Loucy (cell line): ENCODE results near the gene TMBIM4.

Source experiments
- H2AFZ ChIP-seq: fragments of 200-600 bp; sonication (generic); 2 replicates; pipeline ENCODE4 v1.6.0; 2016; ENCODE audit warnings: antibody characterized with exemption, mild to moderate bottlenecking, low read length, moderate library complexity
- H3F3A ChIP-seq: fragments of 200-600 bp; 2 replicates; pipeline ENCODE4 v1.6.0; 2016; ENCODE audit warnings: antibody characterized with exemption, low read depth, mild to moderate bottlenecking
- H3K27me3 ChIP-seq: fragments of 200-600 bp; sonication (generic); 2 replicates; pipeline ENCODE4 v1.6.1; 2014; ENCODE audit warnings: low read length, mild to moderate bottlenecking; ENCODE audit not compliant: insufficient read depth, poor library complexity, severe bottlenecking
- H3K36me3 ChIP-seq: fragments of 200-600 bp; sonication (generic); 2 replicates; pipeline ENCODE4 v1.6.1; 2016; ENCODE audit warnings: low read length; ENCODE audit not compliant: insufficient read depth
- H3K4me1 ChIP-seq: fragments of 200-600 bp; sonication (generic); 2 replicates; pipeline ENCODE4 v1.5.1; 2014; ENCODE audit warnings: low read length, mild to moderate bottlenecking; ENCODE audit not compliant: insufficient read depth, poor library complexity, severe bottlenecking
- H3K4me2 ChIP-seq: fragments of 200-600 bp; sonication (generic); 2 replicates; pipeline ENCODE4 v1.6.0; 2014; ENCODE audit warnings: antibody characterized with exemption, low read length, low read depth, mild to moderate bottlenecking; ENCODE audit not compliant: poor library complexity, severe bottlenecking
- H3K4me3 ChIP-seq: fragments of 200-600 bp; sonication (generic); 2 replicates; pipeline ENCODE4 v1.5.1; 2014; ENCODE audit warnings: low read length, mild to moderate bottlenecking, mixed read lengths; ENCODE audit not compliant: poor library complexity, severe bottlenecking
- H3K79me2 ChIP-seq: fragments of 200-600 bp; sonication (generic); 2 replicates; pipeline ENCODE4 v1.6.1; 2014; ENCODE audit warnings: low read length; ENCODE audit not compliant: insufficient read depth
- H3K9ac ChIP-seq: fragments of 200-600 bp; sonication (generic); 2 replicates; pipeline ENCODE4 v1.6.0; 2014; ENCODE audit warnings: mild to moderate bottlenecking, low read depth, low read length, moderate library complexity; ENCODE audit not compliant: poor library complexity, severe bottlenecking
- H3K9me2 ChIP-seq: fragments of 200-600 bp; sonication (generic); replicated peaks from 2 replicates; pipeline ENCODE4 v1.6.1; 2016; ENCODE audit warnings: low read depth, low read length, mixed read lengths
- H3K9me3 ChIP-seq: fragments of 200-600 bp; sonication (generic); 2 replicates; pipeline ENCODE4 v1.6.1; 2014; ENCODE audit warnings: mild to moderate bottlenecking, antibody characterized with exemption, low read length, low read depth; ENCODE audit not compliant: insufficient read depth
- H4K20me1 ChIP-seq: fragments of 200-600 bp; sonication (generic); 2 replicates; pipeline ENCODE4 v1.6.0; 2014; ENCODE audit warnings: antibody characterized with exemption, low read length, mild to moderate bottlenecking; ENCODE audit not compliant: insufficient read depth, poor library complexity, severe bottlenecking
- EZH2phosphoT487 ChIP-seq: fragments of 200-600 bp; IDR thresholded peaks from 2 replicates; pipeline ENCODE4 v1.6.1; 2018; ENCODE audit warnings: antibody characterized with exemption, mild to moderate bottlenecking, moderate library complexity, borderline replicate concordance
- TF ChIP-seq, protein P1 (sequence below): fragments of 200-600 bp; sonication (generic); conservative IDR thresholded peaks from 2 replicates; pipeline ENCODE4 v1.5.1; 2014; ENCODE audit warnings: mild to moderate bottlenecking, antibody characterized with exemption, low read length

Gene TMBIM4

DNA sequence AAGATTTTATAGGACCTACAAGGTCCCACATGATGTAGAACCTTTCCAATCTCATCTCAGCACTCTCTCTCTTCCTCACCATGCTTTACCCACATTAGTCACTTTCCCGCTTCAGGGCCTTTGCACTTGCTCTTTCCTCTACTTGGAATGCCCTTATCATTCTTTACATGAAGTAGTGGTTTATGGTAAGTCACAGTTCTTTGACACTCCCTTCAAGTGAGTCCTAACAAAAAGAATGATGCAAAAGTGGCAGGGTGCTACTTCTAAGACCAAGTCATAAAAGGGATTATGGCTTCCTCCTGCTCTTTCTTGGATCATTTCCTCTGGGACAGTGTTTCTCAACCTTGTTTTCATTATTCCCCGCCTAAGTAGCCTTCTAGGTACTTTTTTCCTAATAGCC, 13.1 kb downstream of the TMBIM4 start:
- H3K9ac ChIP-seq = no peak overlapping the region
- H3K36me3 ChIP-seq = peaks cover 18% of the 10 kb centered on the region
- TF ChIP-seq, protein P1, sequence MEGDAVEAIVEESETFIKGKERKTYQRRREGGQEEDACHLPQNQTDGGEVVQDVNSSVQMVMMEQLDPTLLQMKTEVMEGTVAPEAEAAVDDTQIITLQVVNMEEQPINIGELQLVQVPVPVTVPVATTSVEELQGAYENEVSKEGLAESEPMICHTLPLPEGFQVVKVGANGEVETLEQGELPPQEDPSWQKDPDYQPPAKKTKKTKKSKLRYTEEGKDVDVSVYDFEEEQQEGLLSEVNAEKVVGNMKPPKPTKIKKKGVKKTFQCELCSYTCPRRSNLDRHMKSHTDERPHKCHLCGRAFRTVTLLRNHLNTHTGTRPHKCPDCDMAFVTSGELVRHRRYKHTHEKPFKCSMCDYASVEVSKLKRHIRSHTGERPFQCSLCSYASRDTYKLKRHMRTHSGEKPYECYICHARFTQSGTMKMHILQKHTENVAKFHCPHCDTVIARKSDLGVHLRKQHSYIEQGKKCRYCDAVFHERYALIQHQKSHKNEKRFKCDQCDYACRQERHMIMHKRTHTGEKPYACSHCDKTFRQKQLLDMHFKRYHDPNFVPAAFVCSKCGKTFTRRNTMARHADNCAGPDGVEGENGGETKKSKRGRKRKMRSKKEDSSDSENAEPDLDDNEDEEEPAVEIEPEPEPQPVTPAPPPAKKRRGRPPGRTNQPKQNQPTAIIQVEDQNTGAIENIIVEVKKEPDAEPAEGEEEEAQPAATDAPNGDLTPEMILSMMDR = no peak
- no peak for TF ChIP-seq EZH2phosphoT487
- no peaks in the 10 kb centered on the region for H3F3A ChIP-seq
- H4K20me1 ChIP-seq = peaks cover 6% of the 10 kb centered on the region
- no peaks in the 10 kb centered on the region for H3K4me1 ChIP-seq
- H3K27me3 ChIP-seq = no peaks in the 10 kb centered on the region
- no peaks in the 10 kb centered on the region for H3K9me3 ChIP-seq
- H3K4me3 ChIP-seq = no peak overlapping the region
- H3K9me2 ChIP-seq = no peaks in the 10 kb centered on the region
- H2AFZ ChIP-seq = no peak overlapping the region
- peaks cover 28% of the 10 kb centered on the region; the same call in 1 of the 2 replicates for H3K79me2 ChIP-seq
- no peak overlapping the region for H3K4me2 ChIP-seq

DNA sequence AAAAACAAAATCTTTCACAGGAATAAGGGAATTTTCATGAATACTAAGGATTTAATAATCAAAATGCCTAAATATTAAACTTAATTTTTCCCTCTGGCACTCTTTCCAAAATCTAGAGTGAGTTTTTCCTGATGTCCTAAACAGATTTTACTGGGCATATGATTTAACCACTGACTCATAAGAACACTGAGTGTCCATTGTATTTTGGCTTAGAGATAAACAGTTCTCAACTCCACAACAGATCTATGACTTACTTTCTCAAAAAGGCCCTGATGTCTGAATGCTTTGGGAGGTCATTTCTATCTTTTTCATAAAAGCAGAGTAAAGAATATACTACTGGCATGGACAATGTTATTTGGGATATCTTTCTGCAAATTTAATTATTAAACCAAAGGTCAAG, 15.0 kb downstream of the TMBIM4 start:
- no peaks in the 10 kb centered on the region for H3K4me1 ChIP-seq
- H3K4me3 ChIP-seq = no peak overlapping the region
- no peaks in the 10 kb centered on the region for H3K9me2 ChIP-seq
- peaks cover 19% of the 10 kb centered on the region for H3K36me3 ChIP-seq
- no peaks in the 10 kb centered on the region for H3F3A ChIP-seq
- no peak for TF ChIP-seq EZH2phosphoT487
- TF ChIP-seq, protein P1 = no peak
- no peaks in the 10 kb centered on the region for H4K20me1 ChIP-seq
- H3K9ac ChIP-seq = no peak overlapping the region
- H3K79me2 ChIP-seq = peaks cover 14% of the 10 kb centered on the region; the same call in 1 of the 2 replicates
- H3K9me3 ChIP-seq = no peaks in the 10 kb centered on the region
- no peaks in the 10 kb centered on the region for H3K27me3 ChIP-seq
- H2AFZ ChIP-seq = no peak overlapping the region
- no peak overlapping the region for H3K4me2 ChIP-seq

DNA sequence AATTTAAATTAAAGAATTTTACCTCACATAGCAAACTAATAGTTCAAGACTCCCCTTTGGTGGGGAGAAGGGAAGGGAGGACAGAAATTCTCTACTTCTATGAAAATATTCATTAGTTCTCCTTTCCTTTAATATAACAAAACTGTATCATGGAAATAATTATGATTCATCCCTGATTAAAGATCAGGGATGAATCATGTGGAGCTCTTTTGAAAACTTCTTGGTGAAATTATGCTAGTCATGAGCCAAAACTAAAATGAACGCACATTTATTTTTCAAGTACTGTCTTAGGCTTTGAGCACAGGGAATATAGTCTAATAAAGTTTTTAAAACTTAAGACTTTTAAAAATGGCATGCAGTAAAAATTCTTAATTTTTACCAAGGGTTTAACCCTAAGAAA, 17.1 kb downstream of the TMBIM4 start:
- Histone ChIP-seq H2AFZ (no peak overlapping the region), H4K20me1 (no peaks in the 10 kb centered on the region), H3K9me2 (no peaks in the 10 kb centered on the region), H3K4me3 (no peak overlapping the region), H3K36me3 (peaks cover 5% of the 10 kb centered on the region; the same call in 1 of the 2 replicates), H3K9me3 (no peaks in the 10 kb centered on the region), H3K79me2 (0 out of 2 replicates have a peak, but pooled peaks cover 2% of the 10 kb centered on the region), H3F3A (no peaks in the 10 kb centered on the region), H3K4me1 (no peaks in the 10 kb centered on the region), H3K9ac (no peak overlapping the region), H3K27me3 (no peaks in the 10 kb centered on the region), H3K4me2 (no peak overlapping the region)
- TF ChIP-seq, protein P1 = no peak
- no peak for TF ChIP-seq EZH2phosphoT487
